Measurements from ENCODE around the gene ZNF483.
A peak's percentile ranks its signal among the peaks of the same experiment; 100 is the strongest.
"Not testable (repeated sequence)": the region's sequence is repeated elsewhere in the genome, so short reads cannot be mapped to it uniquely, and the experiment has no call there.

ZNF483 gene

GRCh38 chr9:111548623-111549022 lies 23.6 kb downstream of the ZNF483 start:
- no peak for DNase-seq

GRCh38 chr9:111555425-111555824 lies 30.4 kb downstream of the ZNF483 start:
- DNase-seq, result not testable (repeated sequence)

GRCh38 chr9:111559000-111559610 lies 34.1 kb downstream of the ZNF483 start:
- DNase-seq, result no peak

GRCh38 chr9:111561165-111561719 lies 36.3 kb downstream of the ZNF483 start:
- DNase-seq, result no peak

- no peak for DNase-seq
Observed at GRCh38 chr9:111566234-111566633, 41.3 kb downstream of the ZNF483 start.

- not testable (repeated sequence) for DNase-seq
Observed at GRCh38 chr9:111568127-111568526, 43.1 kb downstream of the ZNF483 start.

GRCh38 chr9:111572950-111573604 lies 48.1 kb downstream of the ZNF483 start:
- no peak for DNase-seq

- no peak for DNase-seq
Observed at GRCh38 chr9:111582888-111583287, 57.9 kb downstream of the ZNF483 start.

GRCh38 chr9:111586378-111586777 lies 61.4 kb downstream of the ZNF483 start:
- no peak for DNase-seq

GRCh38 chr9:111588846-111589245 lies 63.9 kb downstream of the ZNF483 start:
- DNase-seq, result no peak

GRCh38 chr9:111597852-111598732 lies 73.1 kb downstream of the ZNF483 start:
- peak; percentile 68 to 70 for DNase-seq

- peak in 1 of 2 experiments; percentile 41 for DNase-seq
Observed at GRCh38 chr9:111598733-111599091, 73.7 kb downstream of the ZNF483 start.

GRCh38 chr9:111599092-111599954 lies 74.3 kb downstream of the ZNF483 start, which contains the start of gene PTGR1:
TSS of gene PTGR1 (minus strand) at chr9:111599647. CDS start at chr9:111597422, 2,225 bp downstream.
- DNase-seq, result peak; percentile 49 to 54

GRCh38 chr9:111599955-111600343 lies 75.0 kb downstream of the ZNF483 start:
- peak in 1 of 2 experiments; percentile 17 for DNase-seq

- DNase-seq, result no peak
Observed at GRCh38 chr9:111601237-111602018, 76.4 kb downstream of the ZNF483 start.

GRCh38 chr9:111603041-111603440 lies 78.1 kb downstream of the ZNF483 start:
- no peak for DNase-seq

GRCh38 chr9:111604054-111604615 lies 79.2 kb downstream of the ZNF483 start:
- no peak for DNase-seq

- DNase-seq, result no peak
Observed at GRCh38 chr9:111605041-111605559, 80.1 kb downstream of the ZNF483 start.

GRCh38 chr9:111610149-111610548 lies 85.2 kb downstream of the ZNF483 start:
- DNase-seq, result no peak

- DNase-seq, result no peak
Observed at GRCh38 chr9:111610845-111611244, 85.9 kb downstream of the ZNF483 start.

Data from activated T-cell treated with anti-CD3 and anti-CD28 coated beads, Interleukin-2, amount 50 U/mL, for 48 hours (primary cell).